Lung microvascular endothelial cell (primary cell): ENCODE data around the gene DIAPH2. TPM values are rescaled to one million over a fixed set of nuclear protein-coding genes. Genes with fewer than 3 reads are reported as not detected.

ENCODE experiments used
- DNase-seq, 2 donors: peaks; one replicate each; pipeline versions ENCODE4 v3.0.0 to v3.0.0-alpha.2; 2010; ENCODE audit warnings: low read depth in 2 of 2
- total RNA-seq: library from RNA; depleted of rRNA; stranded (reverse); fragments of >200 nt; gene quantifications from 2 replicates; pipeline ENCODE4 v1.2.1, GENCODE V29; 2014

Gene DIAPH2
- total RNA-seq, 1 donor from 2014 or later = 13.5 TPM

- peak in 1 of 2 donors; percentile 1 for DNase-seq
These were observed 473.6 kb downstream of the DIAPH2 start for GRCh38 chrX:97158269-97158668.

GRCh38 chrX:97159916-97160800 is 475.5 kb downstream of the DIAPH2 start:
- DNase-seq = no peak

GRCh38 chrX:97167333-97167732 is 482.7 kb downstream of the DIAPH2 start:
- DNase-seq = no peak

GRCh38 chrX:97168646-97169045 is 484.0 kb downstream of the DIAPH2 start:
- no peak for DNase-seq

DNA sequence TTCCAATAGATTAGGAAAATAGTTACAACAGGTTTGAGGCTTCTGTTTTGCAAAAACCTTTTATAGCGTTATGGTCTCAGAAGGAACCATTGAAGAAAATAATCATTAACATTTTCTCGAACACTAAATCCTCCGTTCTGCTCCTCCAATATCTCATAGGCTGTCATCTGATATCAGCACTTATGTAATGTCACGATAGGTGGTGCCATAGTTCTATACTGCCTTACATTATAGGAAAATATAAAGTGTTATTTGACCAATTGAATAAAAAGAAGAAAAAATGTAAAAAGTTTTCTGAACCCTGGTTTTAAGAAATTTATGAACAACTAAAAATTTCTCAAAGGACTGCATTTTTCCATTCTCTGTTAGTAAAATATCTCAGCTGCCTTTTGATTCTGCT is 490.5 kb downstream of the DIAPH2 start:
- DNase-seq = no peak

GRCh38 chrX:97189668-97190067 is 505.0 kb downstream of the DIAPH2 start:
- no peak for DNase-seq

DNA sequence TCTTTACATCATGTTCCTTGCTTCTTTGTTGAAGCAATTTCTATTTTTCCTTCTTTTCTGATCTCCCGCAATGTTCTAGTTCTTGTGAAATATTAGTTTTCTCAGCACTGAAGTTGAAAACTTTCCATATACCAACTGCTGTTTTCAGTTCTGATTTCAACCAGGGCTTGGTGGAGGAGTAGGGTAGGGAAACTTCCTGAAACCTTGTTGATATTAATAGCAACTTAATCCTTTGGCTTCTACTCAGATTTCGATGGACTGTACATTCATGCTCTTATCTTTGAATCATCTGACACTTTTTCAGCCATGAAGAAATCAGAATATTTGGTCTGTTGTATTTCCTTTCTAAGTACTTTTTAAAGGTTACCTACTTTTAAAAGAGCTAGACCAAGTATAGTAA is 514.9 kb downstream of the DIAPH2 start:
- no peak for DNase-seq

- no peak for DNase-seq
These were observed 515.8 kb downstream of the DIAPH2 start for GRCh38 chrX:97200454-97200853.

GRCh38 chrX:97210501-97210900 is 525.9 kb downstream of the DIAPH2 start:
- no peak for DNase-seq

DNA sequence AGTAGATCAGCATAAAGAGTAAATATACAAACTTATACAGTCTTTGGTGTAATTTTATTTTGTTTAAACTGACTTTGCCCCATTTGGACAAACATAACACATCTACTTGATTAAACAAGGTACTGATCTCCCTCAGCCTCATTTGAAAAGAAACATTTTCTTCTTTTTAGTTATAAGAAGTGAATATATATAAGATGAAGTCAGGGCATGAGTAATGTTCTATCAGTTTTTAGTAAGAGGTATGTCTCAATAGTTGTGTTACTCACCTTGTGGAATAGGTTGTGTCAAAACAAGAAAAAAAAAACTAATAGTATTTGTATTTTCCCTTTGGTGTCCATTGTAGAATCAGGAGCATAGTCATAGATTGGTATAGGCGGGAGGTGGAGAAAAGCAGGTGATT is 526.4 kb downstream of the DIAPH2 start:
- DNase-seq = no peak

GRCh38 chrX:97215186-97215585 is 530.5 kb downstream of the DIAPH2 start:
- DNase-seq = peak in 1 of 2 donors; percentile 0

GRCh38 chrX:97224148-97224547 is 539.5 kb downstream of the DIAPH2 start:
- DNase-seq = no peak

- no peak for DNase-seq
These were observed 544.7 kb downstream of the DIAPH2 start for GRCh38 chrX:97229318-97229717.

DNA sequence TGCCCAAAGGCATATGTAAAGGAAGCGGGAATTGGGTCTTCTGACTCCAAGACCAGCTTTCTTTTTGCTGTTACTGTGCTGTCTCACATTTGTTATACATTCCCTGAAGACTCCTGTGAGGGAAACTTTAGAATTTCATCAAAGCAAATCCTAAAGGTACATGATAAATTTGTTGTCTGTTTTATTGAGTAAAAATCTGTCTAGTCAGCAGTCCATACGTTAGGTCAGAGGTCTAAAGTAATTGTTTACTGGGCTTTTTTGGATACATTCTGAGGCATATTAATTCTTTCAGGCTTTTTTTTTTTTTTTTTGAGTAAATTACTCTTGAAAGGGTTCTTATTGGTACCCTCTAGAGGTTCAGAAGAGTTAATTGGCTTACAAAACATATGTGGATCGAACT is 546.3 kb downstream of the DIAPH2 start:
- no peak for DNase-seq

GRCh38 chrX:97234471-97235081 is 549.9 kb downstream of the DIAPH2 start:
- no peak for DNase-seq

DNA sequence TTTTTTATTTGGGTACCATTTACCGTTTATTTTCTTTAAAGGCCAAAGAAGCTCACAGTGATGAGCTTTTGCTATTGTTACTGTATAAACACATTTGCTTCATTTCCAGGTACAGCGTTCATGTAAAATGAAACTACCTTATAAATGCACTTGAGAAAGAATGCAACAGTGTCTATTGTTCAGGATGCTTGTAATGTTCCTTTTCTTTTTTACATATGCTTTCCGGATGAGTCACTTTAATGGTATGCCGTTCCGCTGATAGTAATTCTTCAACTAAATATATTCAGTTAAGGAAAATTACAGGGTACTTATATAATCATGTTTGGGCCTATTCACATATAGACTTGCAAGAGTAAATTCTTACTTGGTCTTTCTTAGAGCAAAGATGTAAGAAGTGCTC is 554.0 kb downstream of the DIAPH2 start:
- DNase-seq = peak; percentile 41 to 70

DNA sequence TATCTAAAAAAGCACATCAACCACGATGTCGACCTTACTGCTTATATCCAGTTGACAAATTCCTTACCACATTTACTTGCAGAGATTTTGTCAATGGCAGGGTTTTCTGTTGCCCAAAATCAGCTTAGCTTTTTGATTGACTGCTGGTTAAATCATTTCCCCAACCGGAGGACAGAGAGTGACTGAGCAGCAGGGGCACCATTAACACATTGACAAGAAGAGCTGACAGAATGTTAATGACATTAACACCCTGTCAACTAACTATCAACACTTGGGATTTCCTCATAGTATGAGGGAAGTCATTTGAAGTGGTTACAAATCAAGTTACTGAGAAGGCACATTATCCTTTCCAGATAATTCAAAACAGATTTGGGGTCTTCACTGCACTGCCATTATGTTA is 567.5 kb downstream of the DIAPH2 start:
- DNase-seq = no peak

DNA sequence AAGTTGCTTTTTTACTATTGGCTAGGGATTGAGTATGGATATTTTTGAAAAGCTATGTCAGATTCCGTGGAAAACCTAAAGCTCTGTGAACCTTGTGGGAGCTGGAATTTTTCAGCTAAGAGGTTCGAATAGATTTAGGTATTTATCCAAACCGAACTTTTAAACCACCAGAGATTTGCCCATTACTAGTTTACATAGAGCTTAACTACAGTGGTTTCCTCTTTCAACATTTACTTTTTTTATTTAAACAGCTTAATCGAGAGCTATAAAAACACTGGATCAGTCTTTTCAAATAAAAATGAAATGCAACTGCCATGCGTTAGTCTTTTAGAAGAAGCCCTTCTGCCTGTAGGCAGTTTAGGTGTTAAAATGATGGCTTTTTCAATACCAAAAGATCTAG is 576.0 kb downstream of the DIAPH2 start:
- no peak for DNase-seq

DNA sequence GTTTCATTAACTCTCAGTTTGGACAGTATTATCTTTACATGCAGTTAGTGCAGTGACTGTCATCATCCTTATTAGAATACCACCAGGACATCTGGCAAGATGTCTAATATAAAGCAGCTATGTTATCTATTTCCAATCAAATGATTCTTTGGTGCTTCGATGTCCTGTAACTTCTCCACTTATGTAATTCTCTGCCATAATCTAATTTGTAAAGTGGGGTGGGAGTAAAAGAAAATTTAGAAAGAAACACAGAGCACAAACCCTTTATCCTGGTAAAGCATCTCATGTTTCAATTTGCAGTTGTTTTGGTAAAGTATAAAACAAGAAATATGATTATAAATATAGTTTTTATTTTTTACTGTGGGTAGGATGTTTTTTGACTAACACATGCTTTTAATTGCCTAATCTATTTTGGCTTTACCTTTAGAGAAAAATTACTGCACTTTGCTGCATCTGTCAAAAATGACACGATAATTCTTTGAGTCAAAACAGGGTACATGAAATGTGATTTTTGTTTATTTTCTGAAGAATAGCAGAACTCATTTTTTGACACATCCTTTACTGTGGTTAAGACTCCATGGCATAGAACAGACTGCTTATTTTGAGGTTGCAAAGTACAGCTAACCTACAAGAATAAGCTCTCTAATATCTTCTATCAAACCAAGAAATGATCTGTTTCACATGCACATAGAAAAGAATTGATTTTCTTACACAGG is 581.9 kb downstream of the DIAPH2 start:
- DNase-seq = no peak

DNA sequence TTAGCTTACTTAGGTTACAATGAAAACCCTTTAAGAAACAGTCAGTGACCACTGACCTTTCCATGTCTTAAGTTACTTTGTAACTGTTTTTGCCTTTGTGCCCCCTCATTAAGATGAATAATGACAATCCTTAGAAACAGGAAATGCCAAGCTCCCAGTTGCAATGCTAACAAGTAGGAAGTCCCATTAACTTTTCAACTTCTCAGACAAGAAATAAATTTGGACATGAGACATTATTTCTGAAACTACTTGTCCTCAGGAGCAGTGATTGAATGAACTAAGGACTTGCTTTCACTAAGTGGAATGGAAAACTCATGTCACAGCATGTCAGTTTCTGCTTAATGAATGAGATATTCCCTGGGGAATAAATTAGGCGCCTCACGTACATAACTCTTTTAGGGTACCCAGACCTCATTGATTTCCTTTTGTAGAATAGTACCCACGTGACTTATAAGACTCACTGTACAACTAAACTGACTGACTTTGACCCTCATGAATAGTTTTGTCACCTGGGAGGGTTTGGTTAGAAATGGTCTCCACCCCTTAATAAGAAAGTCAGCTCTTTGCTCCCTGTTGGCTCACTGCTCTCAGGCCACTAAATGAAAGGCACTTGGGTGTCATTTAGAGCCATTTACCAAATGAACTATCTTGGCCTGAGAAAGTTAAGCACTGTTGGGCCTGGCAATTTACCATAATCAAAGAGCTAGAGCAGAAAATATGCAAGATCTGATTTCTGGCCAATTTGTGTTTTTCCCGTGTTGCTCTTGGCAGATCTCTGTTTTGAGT is 582.9 kb downstream of the DIAPH2 start:
- DNase-seq = peak; percentile 31 to 53

DNA sequence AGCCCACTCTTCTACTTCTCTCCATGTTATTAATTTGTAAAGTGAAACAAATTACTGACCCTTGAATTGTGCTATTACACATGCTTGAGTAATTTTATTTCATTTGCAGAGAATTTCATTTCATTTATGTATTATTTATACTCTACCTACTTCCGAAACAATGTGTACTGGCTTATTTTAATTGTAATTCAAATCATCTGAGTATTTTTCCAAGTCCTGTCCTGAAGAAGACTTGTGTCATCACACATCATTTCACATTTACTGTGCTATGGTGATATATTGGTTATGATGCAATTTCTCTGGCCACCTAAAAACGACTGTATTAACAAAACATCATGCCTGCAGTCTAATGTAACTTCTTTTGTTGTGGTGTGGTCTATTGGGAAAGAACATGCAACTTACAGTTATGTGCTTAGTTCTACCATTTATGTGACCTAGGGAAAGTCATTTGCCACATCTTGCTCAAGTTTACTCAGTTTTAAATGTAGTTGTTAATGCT is 583.6 kb downstream of the DIAPH2 start:
- no peak for DNase-seq
